Right lobe of liver (tissue), 4 donors: ENCODE results near the gene C11orf21.

Experiments
- POLR2A ChIP-seq: fragments of 450-650 bp; IDR thresholded peaks from one replicate; pipeline ENCODE4 v1.6.1; 2017; ENCODE audit warnings: antibody characterized with exemption, mild to moderate bottlenecking
- TF ChIP-seq, protein P1 (sequence below), 4 donors: fragments of 200-600 bp in 3 of 4; fragments of 450-650 bp in 1 of 4; IDR thresholded peaks; one replicate each; pipeline versions ENCODE4 v1.5.1 to v1.8.0; 2016 to 2022; ENCODE audit warnings: antibody characterized with exemption in 4 of 4, mild to moderate bottlenecking in 2 of 4
- donor health status: DM: no; HTN: no; CAD: no.
- donor health status: DM: no; HTN: no; CAD: no.
- donor health status: DM: no; HTN: yes; CAD: no.

DNA sequence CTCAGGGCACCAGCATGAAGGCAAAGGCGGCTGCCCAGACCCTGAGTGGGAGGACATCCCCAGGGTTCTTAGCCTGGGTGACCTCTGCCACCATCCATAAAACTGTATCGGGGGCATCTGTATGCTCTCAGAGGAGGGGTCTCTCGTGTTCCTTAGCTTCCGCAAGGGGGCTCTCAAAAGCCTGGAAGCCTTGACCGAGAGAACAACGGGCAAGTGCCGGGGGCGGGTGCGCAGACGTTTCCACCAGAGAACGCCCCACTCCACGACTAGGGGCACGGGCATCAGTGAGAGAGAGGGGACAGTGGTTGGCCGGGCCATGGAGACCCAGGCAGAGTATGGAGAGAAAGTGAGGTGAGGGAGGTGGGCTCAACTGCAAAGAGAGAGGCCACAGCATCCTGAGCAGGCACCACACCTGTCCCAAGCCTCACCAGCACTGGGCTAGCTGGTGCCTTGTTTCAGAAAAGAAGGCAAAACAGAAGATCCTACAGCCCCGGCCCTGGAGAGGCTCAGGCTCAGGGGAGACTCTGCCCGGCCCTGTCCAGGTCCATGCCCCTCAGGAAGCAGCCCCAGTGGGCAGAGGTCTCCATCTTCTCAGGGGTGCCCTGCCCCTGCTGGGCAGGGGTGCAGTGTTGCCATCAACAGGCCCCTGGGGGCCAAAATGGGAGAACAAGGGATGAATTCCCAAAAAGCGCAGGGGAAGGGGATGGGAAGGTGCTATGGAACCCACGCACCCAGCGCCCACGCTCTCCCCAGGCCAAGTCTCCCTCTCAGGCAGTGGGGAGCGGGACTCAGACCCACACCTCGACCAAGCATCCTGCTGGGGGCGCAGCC lies 6.0 kb upstream of the C11orf21 start:
- TF ChIP-seq, protein P1, sequence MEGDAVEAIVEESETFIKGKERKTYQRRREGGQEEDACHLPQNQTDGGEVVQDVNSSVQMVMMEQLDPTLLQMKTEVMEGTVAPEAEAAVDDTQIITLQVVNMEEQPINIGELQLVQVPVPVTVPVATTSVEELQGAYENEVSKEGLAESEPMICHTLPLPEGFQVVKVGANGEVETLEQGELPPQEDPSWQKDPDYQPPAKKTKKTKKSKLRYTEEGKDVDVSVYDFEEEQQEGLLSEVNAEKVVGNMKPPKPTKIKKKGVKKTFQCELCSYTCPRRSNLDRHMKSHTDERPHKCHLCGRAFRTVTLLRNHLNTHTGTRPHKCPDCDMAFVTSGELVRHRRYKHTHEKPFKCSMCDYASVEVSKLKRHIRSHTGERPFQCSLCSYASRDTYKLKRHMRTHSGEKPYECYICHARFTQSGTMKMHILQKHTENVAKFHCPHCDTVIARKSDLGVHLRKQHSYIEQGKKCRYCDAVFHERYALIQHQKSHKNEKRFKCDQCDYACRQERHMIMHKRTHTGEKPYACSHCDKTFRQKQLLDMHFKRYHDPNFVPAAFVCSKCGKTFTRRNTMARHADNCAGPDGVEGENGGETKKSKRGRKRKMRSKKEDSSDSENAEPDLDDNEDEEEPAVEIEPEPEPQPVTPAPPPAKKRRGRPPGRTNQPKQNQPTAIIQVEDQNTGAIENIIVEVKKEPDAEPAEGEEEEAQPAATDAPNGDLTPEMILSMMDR (IDR thresholded peaks at IDR 0.05): no peak
- no peak for TF ChIP-seq POLR2A
